Keratinocyte (primary cell): ENCODE measurements around the gene FAM25A. TPM values are rescaled to one million over a fixed set of nuclear protein-coding genes. Genes with fewer than 3 reads are reported as not detected.

ENCODE experiments used
- DNase-seq: peaks from one replicate; pipeline ENCODE4 v3.0.0-alpha.2; 2011; ENCODE audit warnings: low read depth, missing footprints, low spot score
- FAIRE-seq: peaks from 2 replicates; lab custom pipeline; 2011; peaks lifted over from hg19 to GRCh38; lab: Jason Lieb, UNC
- H2AFZ ChIP-seq: 2 replicates; pipeline ENCODE4 v1.6.0; 2012; ENCODE audit warnings: low read length, control low read depth, inconsistent platforms; ENCODE audit not compliant: control insufficient read depth
- H3K27ac ChIP-seq: 2 replicates; pipeline ENCODE4 v1.5.1; 2011; ENCODE audit warnings: low read length; ENCODE audit not compliant: control insufficient read depth, insufficient read depth
- H3K27me3 ChIP-seq: 3 replicates; pipeline ENCODE4 v1.6.0; 2011; ENCODE audit warnings: low read length; ENCODE audit not compliant: control insufficient read depth, insufficient read depth; ENCODE audit errors: extremely low read depth
- H3K36me3 ChIP-seq, 2 experiments: 2 replicates in 1 of 2; 3 replicates in 1 of 2; pipeline ENCODE4 v1.5.1; 2011; ENCODE audit warnings: low read length in 2 of 2, mild to moderate bottlenecking in 1 of 2; ENCODE audit not compliant: control insufficient read depth in 2 of 2, insufficient read depth in 2 of 2; ENCODE audit errors: extremely low read depth in 1 of 2
- H3K4me1 ChIP-seq: 3 replicates; pipeline ENCODE4 v1.5.1; 2011; ENCODE audit warnings: low read length; ENCODE audit not compliant: control insufficient read depth, insufficient read depth; ENCODE audit errors: extremely low read depth
- H3K4me2 ChIP-seq: 3 replicates; pipeline ENCODE4 v1.6.0; 2011; ENCODE audit warnings: low read depth, low read length; ENCODE audit not compliant: control insufficient read depth, insufficient read depth; ENCODE audit errors: extremely low read depth
- H3K4me3 ChIP-seq, 3 experiments: fragments of 200-600 bp in 1 of 3; sonication (generic) in 1 of 3; 2 replicates in 2 of 3; 3 replicates in 1 of 3; pipeline ENCODE4 v1.5.1; 2011 to 2016; ENCODE audit warnings: low read length in 3 of 3, mild to moderate bottlenecking in 3 of 3, control low read depth in 2 of 3, inconsistent platforms in 1 of 3, low read depth in 1 of 3, mixed read lengths in 1 of 3, mixed run types in 1 of 3, moderate library complexity in 1 of 3; ENCODE audit not compliant: control insufficient read depth in 2 of 3, insufficient read depth in 2 of 3; ENCODE audit errors: extremely low read depth in 1 of 3
- H3K79me2 ChIP-seq: 2 replicates; pipeline ENCODE4 v1.6.0; 2012; ENCODE audit warnings: low read length; ENCODE audit not compliant: control insufficient read depth, insufficient read depth
- H3K9ac ChIP-seq: 3 replicates; pipeline ENCODE4 v1.6.0; 2011; ENCODE audit warnings: low read length; ENCODE audit not compliant: control insufficient read depth, insufficient read depth; ENCODE audit errors: extremely low read depth
- H3K9me1 ChIP-seq: 3 replicates; pipeline ENCODE4 v1.6.0; 2011; ENCODE audit warnings: low read length; ENCODE audit not compliant: control insufficient read depth, insufficient read depth; ENCODE audit errors: extremely low read depth
- H3K9me3 ChIP-seq: 2 replicates; pipeline ENCODE4 v1.5.1; 2012; ENCODE audit warnings: low read depth, low read length; ENCODE audit not compliant: control insufficient read depth
- H4K20me1 ChIP-seq: 3 replicates; pipeline ENCODE4 v1.6.0; 2011; ENCODE audit warnings: low read length; ENCODE audit not compliant: control insufficient read depth, insufficient read depth; ENCODE audit errors: extremely low read depth
- CTCF ChIP-seq, 3 experiments: IDR thresholded peaks in 1 of 3; conservative IDR thresholded peaks in 1 of 3; optimal IDR thresholded peaks in 1 of 3; 2 replicates in 2 of 3; 3 replicates in 1 of 3; pipeline versions ENCODE3 to v1.5.1; 2011; ENCODE audit warnings: low read length in 3 of 3, mild to moderate bottlenecking in 3 of 3, moderate library complexity in 2 of 3, control low read depth in 1 of 3, inconsistent platforms in 1 of 3; ENCODE audit not compliant: insufficient read depth in 2 of 3; ENCODE audit errors: extremely low read depth in 1 of 3
- EZH2 ChIP-seq: IDR thresholded peaks from one replicate; pipeline ENCODE4 v1.6.1; 2012; ENCODE audit warnings: inconsistent platforms, mild to moderate bottlenecking, low read length, moderate library complexity
- dilution Hi-C: fragments of 300-500 bp; cut with MboI; formaldehyde crosslinking; loops from one replicate; pipeline ENCODE4 v1.7.0; 2020; ENCODE audit warnings: low sequenced_read_pairs; ENCODE audit not compliant: extremely low pct_ligation_motif_present
- polyA plus RNA-seq, 5 experiments: library from polyadenylated mRNA; depleted of rRNA in 3 of 5; stranded (reverse) in 3 of 5; stranded (forward) in 1 of 5; unstranded in 1 of 5; fragments of >200 nt; gene quantifications; 1 replicate in 1 of 5; 2 replicates in 3 of 5; 3 replicates in 1 of 5; pipeline versions ENCODE4 v1.2.1 to v1.2.3, GENCODE V29; 2011 to 2012; ENCODE audit warnings: missing spikeins in 2 of 5, low read depth in 1 of 5, low replicate concordance in 1 of 5

The FAM25A gene
- polyA plus RNA-seq, 1 donor (not counting 4 experiments of a cell fraction or from before 2014, with no cell fraction given): 11.7 TPM

- Histone ChIP-seq H3K9me3 (no peaks in the 10 kb centered on the region), H3K4me1 (no peaks in the 10 kb centered on the region), H3K36me3 (peaks cover 9 to 10% of the 10 kb centered on the region in 2 experiments), H3K27ac (no peak overlapping the region), H2AFZ (no peak overlapping the region), H3K9me1 (no peaks in the 10 kb centered on the region), H3K79me2 (no peaks in the 10 kb centered on the region), H3K27me3 (no peaks in the 10 kb centered on the region), H3K4me3 (no peak overlapping the region), H4K20me1 (no peaks in the 10 kb centered on the region), H3K9ac (no peak overlapping the region), H3K4me2 (no peak overlapping the region)
- no peak for DNase-seq
- dilution Hi-C loops: no loop called here
- no peak for TF ChIP-seq CTCF (optimal IDR thresholded peaks at IDR 0.05 in 1 of 3, IDR thresholded peaks at IDR 0.05 in 1 of 3, conservative IDR thresholded peaks at IDR 0.05 in 1 of 3; ENCODE audit: extremely low read depth in 1 of 3, insufficient read depth in 2 of 3, low read length in 3 of 3)
- TF ChIP-seq EZH2: no peak
- FAIRE-seq: no peak
These were observed 25.4 kb downstream of the FAM25A start for GRCh38 chr10:87045434-87045938.

- H3K36me3 ChIP-seq: peaks cover 27 to 37% of the 10 kb centered on the region in 2 experiments
- no peak overlapping the region for H3K9ac ChIP-seq
- H3K27ac ChIP-seq: no peak overlapping the region
- no peak overlapping the region for H2AFZ ChIP-seq
- dilution Hi-C loops: no loop called here
- no peaks in the 10 kb centered on the region for H3K9me1 ChIP-seq
- H3K9me3 ChIP-seq: no peaks in the 10 kb centered on the region
- no peak overlapping the region for H3K4me3 ChIP-seq
- TF ChIP-seq EZH2 (no peak), CTCF (optimal IDR thresholded peaks at IDR 0.05 in 1 of 3, IDR thresholded peaks at IDR 0.05 in 1 of 3, conservative IDR thresholded peaks at IDR 0.05 in 1 of 3; ENCODE audit: extremely low read depth in 1 of 3, insufficient read depth in 2 of 3, low read length in 3 of 3) (no peak)
- DNase-seq (no peak), FAIRE-seq (no peak)
- H3K27me3 ChIP-seq: no peaks in the 10 kb centered on the region
- no peaks in the 10 kb centered on the region for H3K79me2 ChIP-seq
- H3K4me1 ChIP-seq: no peaks in the 10 kb centered on the region
- H3K4me2 ChIP-seq: no peak overlapping the region
- H4K20me1 ChIP-seq: no peaks in the 10 kb centered on the region
These were observed 33.0 kb downstream of the FAM25A start for GRCh38 chr10:87053111-87053510.
